HEK293 (cell line): Measurements from ENCODE around the gene HMOX1.

Source experiments
- ZNF24 ChIP-seq: fragments of 450-650 bp; formaldehyde crosslinking; IDR thresholded peaks from 2 replicates; pipeline ENCODE4 v1.5.1; 2016; ENCODE audit warnings: missing biosample characterization, missing genetic modification characterization
- TF ChIP-seq, protein P1 (sequence below): fragments of 450-650 bp; formaldehyde crosslinking; IDR thresholded peaks from 2 replicates; pipeline ENCODE4 v1.5.1; 2016; ENCODE audit warnings: missing biosample characterization, missing genetic modification characterization
- TF ChIP-seq, protein P2 (sequence below): fragments of 450-650 bp; IDR thresholded peaks from 2 replicates; pipeline ENCODE4 v1.5.1; 2018; ENCODE audit warnings: missing biosample characterization, mild to moderate bottlenecking, missing genetic modification characterization

DNA sequence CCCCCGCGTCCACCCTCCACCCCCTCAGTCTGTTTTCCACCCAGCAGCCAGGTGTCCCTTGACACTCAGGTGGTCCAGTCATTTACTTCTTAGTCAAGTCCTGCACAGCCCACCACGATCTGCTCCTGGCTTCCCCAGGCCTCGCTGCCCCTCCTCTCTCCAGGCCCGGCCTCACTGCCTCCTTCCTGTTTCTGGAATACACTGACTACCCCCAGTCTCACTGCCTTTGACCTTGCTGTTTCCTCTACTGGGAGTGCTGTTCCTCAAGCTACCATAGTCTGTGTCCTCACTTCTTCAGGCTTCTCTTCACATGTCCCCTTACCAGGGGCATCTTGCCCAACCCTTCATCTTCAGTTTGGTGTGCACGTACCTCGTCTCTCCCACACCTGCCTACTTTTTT is 26.5 kb downstream of the HMOX1 start:
- TF ChIP-seq ZNF24 (tag by site-specific recombination), result no peak
- TF ChIP-seq, protein P1, sequence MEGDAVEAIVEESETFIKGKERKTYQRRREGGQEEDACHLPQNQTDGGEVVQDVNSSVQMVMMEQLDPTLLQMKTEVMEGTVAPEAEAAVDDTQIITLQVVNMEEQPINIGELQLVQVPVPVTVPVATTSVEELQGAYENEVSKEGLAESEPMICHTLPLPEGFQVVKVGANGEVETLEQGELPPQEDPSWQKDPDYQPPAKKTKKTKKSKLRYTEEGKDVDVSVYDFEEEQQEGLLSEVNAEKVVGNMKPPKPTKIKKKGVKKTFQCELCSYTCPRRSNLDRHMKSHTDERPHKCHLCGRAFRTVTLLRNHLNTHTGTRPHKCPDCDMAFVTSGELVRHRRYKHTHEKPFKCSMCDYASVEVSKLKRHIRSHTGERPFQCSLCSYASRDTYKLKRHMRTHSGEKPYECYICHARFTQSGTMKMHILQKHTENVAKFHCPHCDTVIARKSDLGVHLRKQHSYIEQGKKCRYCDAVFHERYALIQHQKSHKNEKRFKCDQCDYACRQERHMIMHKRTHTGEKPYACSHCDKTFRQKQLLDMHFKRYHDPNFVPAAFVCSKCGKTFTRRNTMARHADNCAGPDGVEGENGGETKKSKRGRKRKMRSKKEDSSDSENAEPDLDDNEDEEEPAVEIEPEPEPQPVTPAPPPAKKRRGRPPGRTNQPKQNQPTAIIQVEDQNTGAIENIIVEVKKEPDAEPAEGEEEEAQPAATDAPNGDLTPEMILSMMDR (tag by site-specific recombination), result no peak
- TF ChIP-seq, protein P2, sequence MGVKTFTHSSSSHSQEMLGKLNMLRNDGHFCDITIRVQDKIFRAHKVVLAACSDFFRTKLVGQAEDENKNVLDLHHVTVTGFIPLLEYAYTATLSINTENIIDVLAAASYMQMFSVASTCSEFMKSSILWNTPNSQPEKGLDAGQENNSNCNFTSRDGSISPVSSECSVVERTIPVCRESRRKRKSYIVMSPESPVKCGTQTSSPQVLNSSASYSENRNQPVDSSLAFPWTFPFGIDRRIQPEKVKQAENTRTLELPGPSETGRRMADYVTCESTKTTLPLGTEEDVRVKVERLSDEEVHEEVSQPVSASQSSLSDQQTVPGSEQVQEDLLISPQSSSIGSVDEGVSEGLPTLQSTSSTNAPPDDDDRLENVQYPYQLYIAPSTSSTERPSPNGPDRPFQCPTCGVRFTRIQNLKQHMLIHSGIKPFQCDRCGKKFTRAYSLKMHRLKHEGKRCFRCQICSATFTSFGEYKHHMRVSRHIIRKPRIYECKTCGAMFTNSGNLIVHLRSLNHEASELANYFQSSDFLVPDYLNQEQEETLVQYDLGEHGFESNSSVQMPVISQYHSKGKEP (tag by site-specific recombination), result no peak
